ENCODE measurements around the gene ANKRD55.

DNA sequence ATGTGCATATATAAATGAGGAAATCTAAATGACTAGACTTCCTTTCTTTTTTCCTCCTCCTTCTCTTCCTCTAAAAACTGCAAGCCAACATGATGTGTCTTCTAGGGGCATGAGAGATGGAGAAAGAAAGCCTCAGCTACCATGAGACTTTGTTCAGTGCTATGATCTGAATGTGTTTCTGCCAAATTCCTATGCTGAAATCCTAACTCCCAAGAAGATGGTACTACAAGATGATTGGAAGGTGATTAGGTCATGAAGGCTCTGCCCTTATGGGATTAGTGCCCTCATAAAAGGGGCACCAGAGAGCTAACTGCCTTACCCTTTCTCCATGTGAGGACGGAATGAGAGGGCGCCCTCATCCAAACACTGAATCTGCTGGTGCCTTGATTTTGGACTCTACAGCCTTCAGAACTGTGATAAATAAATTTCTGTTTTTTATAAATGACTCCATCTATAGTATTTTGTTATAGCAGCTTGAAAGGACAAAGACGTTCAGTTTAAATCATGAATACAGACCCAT, 166.1 kb downstream of the ANKRD55 start:
- TF ChIP-seq, protein P1, sequence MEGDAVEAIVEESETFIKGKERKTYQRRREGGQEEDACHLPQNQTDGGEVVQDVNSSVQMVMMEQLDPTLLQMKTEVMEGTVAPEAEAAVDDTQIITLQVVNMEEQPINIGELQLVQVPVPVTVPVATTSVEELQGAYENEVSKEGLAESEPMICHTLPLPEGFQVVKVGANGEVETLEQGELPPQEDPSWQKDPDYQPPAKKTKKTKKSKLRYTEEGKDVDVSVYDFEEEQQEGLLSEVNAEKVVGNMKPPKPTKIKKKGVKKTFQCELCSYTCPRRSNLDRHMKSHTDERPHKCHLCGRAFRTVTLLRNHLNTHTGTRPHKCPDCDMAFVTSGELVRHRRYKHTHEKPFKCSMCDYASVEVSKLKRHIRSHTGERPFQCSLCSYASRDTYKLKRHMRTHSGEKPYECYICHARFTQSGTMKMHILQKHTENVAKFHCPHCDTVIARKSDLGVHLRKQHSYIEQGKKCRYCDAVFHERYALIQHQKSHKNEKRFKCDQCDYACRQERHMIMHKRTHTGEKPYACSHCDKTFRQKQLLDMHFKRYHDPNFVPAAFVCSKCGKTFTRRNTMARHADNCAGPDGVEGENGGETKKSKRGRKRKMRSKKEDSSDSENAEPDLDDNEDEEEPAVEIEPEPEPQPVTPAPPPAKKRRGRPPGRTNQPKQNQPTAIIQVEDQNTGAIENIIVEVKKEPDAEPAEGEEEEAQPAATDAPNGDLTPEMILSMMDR (IDR thresholded peaks at IDR 0.05; ENCODE audit: control extremely low read depth in 1 of 3, insufficient read depth in 1 of 3, low read depth in 1 of 3, low read length in 3 of 3) = no peak
- TF ChIP-seq HDAC6 (IDR thresholded peaks at IDR 0.05; ENCODE audit: low read depth, low read length) (no peak), RAD21 (IDR thresholded peaks at IDR 0.05 in 1 of 2, conservative IDR thresholded peaks at IDR 0.05 in 1 of 2; ENCODE audit: low read depth in 2 of 2, low read length in 2 of 2) (no peak), MAFK (IDR thresholded peaks at IDR 0.05; ENCODE audit: low read depth, low read length) (no peak), POLR2A (IDR thresholded peaks at IDR 0.05; ENCODE audit: control extremely low read depth in 1 of 2, low read depth in 2 of 2, low read length in 2 of 2) (no peak), ZNF274 (IDR thresholded peaks at IDR 0.05; ENCODE audit: borderline replicate concordance, extremely low read depth, low read length) (no peak), CHD1 (IDR thresholded peaks at IDR 0.05; ENCODE audit: low read depth, low read length) (no peak)
